NCI-H2029 (cell line): ENCODE results near the gene SUFU.

Experiments used
- DNase-seq: peaks from one replicate; lab custom pipeline; 2025; lab: John Stamatoyannopoulos, UW

The SUFU gene

DNA sequence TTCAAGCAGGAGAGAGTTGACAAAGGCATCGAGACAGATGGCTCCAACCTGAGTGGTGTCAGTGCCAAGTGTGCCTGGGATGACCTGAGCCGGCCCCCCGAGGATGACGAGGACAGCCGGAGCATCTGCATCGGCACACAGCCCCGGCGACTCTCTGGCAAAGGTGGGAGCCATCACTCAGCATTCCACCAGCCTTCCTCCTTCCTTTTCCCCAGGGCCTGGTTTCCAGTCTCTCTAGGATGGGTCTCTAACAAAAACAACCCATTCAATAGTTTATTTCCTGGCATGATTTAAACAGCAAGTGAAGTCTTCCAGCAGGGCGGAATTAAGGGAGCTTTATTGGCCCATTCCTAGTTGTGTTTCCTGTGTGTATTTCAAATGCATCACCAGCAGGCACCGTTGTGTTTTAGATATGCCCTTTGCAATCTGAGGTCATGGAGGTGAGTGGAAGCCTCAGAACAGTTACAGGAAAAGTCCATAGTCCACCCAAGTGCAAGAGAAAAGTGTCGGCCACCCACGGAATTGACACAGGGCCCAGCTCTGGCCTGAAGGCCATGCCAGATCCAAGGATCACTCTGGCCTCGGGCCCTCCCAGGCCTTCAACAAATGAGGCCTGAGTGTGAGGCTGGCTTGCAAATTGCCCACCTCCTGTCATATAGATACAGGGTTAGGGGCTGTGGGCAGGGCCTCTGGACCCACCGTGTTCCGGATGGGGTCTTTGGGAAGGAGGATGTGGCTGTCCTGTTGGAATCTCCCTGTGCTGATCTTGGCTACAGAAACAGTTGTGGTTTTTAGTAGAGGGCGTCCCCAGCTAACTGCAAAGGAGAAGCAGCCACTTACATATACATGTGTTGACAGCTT lies 93.6 kb downstream of the SUFU start:
- no peak for DNase-seq

DNA sequence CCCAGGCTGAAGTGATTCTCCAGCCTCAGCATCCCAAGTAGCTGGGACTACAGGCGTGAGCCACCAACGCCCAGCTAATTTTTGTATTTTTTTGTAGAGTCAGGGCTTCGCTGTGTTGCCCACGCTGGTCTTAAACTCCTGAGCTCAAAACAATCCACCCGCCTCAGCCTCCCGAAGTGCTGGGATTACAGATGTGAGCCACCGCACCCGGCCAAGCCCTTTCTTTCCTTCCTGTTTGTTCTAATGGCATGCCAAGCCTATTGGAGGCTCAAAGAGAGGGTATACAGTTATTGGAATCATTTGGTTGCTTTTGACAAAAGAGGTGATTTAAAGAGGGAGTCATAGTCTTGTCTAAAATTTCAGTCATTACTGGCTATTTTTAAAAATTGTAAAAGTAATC lies 94.5 kb downstream of the SUFU start:
- no peak for DNase-seq

DNA sequence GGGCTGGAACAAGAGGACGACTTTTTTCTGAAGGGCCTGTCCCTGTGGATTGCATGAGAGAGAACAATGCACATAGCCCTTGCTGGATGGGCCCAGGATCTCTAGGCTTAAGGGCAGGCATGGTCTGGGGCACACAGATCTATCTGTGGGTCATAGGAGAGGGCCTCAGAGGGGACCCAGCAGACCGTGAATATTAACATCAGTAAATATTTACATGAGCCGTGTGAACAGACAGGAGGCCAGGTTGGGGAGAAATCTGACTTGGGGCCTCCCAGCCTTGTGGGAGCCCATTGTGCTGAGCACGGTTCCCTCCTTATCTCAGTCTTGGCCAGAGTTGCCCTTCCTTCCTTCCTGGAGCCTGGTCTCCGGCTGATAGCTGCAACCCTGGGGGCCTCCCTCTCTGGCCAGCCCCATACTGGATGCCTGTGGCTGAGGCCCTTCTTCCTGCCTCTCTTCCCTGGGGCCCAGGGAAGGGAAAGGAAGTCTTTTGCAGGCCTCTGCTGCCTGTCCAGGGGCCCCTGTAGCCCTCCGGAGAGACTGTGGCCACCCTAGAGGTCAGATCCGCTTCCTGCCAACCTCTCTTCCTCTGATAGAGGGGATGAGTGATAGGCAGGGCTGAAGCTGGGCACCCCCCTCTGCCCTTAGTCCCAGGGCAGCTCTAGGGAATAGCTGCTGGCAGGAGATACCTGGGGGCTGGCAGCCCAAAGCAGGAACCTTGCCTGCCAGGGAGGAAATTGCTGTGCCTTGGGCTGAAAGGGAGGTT lies 96.0 kb downstream of the SUFU start:
- no peak for DNase-seq

DNA sequence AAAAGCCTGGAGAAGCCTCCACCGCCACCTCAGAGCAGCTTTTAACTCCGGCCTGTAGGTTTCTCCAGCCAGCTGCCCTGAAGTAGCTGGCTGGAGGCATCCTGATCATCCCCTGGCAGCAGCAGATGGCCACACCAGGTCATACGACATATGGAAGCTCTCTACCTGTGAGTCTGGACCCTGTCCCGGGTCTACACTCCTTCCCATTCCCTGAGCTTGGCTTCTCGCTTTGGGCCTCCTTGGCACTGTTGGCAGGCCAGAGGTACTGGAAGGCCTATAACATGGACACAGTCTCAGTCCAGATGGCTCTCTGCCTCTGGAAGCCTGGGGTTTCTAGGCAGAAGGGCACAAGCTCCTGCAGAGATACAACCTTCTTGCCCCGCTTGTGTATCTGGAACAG lies 97.0 kb downstream of the SUFU start:
- DNase-seq = no peak

DNA sequence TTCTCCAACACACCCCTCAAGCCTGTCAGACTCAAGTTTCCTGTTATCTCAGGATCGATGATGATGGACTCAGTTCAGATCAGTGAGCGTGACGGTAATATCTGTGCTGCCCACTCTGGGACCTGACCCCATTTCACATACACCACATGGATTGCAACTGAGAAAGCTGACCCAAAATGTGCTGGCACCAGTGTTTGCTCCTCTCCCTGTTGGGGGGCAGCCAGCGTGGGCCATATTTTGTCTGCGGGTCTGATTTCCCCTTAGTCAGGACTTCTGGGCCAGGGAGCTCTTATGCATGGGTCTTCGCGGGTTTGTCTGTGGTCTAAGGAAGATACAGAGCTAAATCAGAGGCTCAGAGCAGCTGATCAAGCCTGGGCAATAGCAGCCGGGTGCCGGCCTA lies 97.9 kb downstream of the SUFU start:
- no peak for DNase-seq

DNA sequence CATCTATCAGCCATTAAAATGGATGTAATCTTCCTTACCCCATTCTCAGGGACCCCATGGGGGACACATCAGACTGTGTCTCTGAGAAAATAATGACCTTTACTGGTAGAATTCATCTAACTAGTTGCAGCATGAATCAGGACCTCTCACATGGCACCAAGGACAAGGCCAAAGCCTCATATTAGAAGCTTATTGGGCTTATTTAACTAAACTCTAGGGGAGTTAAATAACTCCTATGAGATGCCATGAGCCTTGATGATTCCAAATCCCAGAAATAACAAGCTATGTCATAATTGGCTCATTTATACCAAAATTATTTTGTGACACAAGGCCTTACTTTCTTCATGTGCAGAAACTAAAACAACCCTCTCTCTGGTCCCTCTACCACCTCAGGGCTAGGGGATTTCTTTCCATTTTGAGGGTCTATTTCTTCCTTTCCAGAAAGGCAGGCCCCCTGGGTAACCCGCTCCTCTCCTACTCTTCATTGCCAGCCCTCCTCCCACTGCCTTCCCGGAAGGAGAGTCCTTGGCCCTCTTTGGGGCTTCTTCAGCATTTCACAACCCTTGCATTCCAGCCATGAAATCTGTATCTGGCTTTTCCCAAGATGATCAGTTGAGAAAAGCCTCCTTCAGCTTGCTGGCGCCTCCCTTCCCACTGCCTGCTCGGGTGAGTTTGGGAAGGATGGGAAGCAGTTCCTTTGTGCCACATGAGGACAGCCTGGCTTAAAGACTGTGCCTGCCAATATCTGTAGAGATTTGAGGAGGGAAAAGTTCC lies 98.7 kb downstream of the SUFU start:
- DNase-seq = no peak

DNA sequence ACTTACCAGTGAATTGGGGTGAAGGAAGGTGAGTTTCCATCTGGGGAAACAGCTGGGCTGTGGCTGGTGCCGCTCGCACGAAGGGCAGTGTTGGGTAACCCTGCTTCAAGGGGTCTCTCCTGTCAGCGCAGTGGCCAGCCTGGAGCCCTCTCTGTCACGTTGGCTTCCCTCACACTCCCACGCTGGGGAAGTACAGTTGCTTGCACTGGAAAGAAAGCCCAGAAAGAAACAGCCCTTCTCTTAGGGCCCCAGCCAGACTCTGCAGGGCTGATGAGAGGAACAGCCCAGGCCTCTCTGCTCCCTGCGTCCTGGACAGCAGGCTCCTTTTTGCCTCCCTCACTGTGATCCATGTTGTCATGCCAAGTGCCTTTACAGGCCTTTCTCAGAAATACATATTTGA lies 100.2 kb downstream of the SUFU start:
- DNase-seq = no peak

DNA sequence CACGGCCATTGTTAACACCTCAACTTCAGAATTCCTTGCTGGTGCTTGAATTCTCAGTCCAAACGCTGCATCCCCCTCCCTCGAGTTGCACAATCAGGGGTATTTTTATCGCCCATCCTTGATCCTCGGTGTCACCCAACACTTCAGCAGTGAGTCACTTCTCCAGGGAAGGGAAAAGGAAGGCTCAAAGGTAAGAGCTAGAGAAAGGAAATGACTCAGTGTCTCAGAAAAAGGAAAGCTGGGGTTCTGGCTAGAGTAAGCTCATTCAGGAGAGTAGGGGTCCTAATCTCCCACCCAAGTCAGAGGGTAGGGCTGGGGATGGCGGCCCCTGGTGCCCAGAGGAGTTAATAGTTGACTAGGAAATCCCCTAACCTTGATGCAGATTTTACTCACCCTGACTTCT lies 100.7 kb downstream of the SUFU start:
- DNase-seq = no peak

DNA sequence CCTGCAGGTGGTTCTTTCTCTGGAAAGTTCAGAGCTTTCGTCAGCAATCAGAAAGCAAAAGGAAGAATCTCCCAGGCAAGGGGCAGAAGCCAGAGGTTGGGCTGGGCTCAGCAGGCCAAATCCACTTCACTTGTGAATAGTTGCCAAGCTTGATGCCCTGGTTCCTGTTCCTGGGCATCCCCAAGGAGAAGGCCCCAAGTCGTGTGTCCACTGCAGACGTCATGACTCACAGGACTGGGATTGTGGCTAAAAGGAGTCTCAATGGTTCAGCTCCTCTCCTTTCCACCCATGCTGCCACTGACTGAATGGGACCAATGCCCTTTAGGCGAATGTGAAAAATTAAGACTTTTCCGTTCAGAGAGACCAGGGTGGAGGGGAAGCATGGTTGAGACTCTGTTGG lies 101.9 kb downstream of the SUFU start:
- DNase-seq = no peak

DNA sequence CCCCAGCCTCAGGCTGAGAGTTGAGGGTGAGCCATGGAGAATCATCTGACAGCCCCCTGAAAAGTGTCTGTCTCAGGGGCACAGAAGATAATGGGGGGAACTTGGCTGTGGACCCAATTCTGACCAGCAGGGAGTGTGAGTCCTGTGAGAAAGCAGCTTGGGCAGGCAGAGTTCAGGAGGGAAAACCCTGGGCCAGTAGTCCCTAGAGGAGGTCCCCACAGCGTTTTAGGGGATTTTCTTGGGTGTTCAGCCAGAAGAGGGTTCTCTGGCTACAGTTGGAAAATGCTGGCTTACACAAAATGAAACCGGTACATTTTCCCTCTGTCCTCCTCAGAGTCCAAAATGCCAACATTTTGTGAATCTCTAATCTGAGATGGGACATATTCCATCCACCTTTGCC lies 104.7 kb downstream of the SUFU start:
- no peak for DNase-seq

DNA sequence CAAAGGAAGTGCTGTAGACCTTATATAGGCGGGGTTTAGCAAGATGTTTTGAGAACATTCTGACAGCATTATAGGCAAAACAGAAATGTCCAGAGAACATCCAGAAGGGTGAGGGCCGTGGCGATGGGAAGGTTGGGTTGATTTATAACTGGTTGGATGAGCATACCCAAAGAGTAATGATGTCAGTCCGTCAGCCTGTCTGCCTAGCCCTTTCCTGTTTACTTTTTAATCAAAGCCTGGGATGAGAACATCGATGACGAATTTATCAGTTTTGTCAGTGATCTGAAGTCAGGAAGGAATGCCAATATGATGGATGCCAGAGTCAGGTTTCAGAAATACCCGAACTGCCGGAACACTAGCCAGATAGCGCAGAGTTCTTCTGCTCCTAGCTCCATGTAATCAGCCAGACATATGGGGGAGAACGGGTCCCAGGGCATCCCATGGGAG lies 106.7 kb downstream of the SUFU start:
- DNase-seq = no peak

DNA sequence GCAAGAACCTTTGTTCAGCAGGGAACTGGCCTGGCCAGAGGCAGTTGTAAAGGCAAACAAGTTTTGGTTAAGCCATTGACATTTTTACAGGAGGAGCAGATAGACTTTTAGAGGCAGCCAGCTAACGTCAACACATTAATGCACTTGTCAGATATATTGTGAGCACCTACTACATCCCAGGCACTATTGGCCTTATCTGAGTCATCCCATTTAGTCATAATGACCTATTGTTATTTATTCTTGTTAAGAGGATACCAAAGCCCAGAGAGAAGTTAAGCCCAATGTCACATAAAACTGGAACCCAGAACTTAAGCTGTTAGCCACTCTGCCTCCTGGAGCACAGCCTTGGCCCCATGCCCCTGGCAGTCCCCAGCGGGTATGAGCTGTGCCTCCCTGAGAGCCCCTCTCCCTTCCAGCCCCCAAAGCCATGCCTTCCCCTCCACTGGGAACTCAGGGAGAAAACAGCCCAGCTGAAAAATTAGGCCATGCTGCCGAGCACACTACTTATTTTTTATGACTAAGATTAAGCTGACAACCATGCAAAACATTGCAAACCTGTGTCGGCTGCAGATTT lies 107.8 kb downstream of the SUFU start:
- no peak for DNase-seq

DNA sequence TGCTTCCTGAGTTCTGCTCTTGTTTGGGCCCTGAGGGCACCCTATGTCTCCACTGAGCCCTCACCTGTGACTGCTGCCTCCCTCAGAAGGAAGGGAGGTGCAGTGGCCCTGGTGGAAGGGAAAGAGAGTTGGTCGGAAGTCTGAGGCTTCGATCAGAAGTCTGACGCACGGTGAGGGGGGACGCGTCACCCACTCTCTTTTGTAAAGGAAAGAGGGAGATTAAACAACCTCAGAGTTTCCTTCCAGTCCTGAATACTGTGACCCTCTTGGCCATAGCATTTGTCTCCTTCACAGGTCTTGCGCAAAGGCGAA lies 109.1 kb downstream of the SUFU start:
- no peak for DNase-seq

DNA sequence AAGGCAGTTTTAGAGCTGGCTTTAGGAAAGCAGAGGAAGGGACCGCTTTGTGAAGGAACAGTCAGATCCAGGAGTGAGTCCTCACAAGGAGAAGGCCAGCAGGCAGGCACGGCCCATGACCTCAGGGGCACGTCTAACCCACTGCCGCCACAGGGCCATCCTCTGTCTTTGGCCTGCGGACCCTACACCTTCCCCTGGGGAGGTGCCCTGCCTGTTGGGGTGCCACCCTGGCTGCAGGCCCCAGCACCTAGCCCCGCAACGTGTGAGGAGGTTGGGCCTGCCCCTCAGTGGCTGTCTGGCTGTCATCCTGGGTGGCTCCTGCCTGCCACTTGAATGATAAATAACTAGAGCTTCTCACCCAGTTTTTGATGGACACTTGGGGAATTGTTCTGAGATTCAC lies 109.5 kb downstream of the SUFU start:
- no peak for DNase-seq

DNA sequence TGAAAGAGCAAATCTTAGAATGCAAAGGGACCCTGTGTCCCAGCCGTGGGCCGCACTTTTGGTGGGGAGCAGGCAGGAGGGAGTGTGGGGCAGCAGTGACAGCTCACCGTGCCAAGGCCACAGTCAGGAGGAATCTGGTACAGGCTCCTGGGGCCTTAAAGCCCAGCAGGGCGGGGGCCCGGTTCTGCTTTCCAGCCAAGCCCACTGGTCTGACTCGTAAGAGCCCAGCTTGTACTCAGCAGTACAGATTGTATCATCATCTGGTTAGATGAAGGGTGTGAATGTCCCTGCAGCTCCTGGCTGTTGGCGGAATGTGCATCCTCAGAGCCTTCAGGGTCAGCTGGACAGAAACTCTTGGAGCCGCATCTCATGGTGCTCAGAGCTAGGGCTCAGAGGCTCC lies 110.0 kb downstream of the SUFU start:
- no peak for DNase-seq

DNA sequence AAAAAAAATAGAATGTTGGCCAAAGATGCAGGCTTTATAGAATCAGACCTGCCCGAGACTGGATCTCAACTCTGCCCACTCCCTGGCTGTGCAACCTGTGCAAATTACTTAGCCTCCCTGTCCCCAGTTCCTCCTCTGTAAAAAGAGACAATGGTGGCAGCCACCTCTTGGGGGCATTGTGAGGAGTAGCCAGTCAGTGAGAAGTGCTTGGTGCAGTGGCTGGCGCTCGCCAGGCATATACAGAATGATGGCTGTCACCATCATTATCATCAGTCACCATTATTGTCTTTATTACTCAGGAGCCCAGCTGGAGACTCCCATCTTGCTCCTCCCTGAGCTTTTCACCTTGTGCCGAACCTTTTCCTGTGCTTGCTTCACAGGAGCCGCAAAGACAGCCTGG lies 111.1 kb downstream of the SUFU start:
- DNase-seq = no peak

DNA sequence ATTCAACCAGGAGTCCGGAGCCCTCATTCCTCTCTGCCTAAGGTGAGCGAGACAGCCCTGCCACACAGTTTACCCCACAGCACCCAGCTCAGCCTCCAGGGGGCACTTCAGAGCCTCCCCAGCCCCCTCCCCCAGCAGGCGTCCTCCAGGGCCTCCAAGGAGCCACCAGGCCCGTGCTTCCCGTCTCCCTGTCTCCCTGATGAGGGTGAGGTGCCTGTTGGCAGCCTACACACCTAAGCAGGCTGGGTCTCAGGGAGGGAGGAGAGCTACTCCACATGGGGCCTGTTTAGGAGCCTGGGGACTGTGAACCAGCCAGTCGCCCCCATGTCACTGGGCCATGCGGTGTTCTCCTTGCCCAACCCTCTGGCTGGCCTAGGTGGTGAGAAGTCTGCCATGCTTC lies 111.6 kb downstream of the SUFU start:
- no peak for DNase-seq

DNA sequence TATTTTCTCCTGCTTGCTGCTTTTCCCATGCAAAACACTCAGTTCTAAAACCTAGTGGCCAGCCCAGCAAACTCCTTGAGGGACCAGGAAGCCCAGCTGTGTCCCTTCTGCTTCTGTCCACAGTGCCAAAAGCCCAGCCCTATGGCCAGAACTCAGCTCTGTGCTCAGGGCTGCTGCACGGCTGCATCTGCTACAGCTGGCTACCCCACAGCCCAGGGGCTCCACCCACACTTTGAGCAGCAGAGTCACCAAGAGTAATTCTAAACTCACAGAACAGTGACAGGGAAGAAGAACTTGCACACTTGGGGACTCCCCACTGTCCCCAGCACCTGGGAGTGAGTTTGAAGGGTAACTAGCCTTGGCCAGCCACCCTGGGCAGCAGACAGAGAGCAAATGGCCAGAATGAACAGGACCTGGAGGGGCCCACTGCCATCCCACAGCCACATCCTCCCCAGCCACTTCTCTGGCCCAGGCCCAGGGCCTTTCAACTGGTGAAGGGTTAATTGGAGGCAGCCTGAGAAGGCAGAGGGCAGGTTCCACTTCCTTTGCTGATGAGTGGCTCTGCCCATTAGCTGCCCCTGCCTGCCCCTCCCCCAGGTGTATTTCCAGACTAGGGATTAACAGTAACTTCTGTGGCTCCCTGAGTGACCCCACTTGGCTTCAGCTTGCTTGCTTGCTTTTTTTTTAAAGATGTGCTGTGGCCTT lies 112.4 kb downstream of the SUFU start:
- DNase-seq = no peak

DNA sequence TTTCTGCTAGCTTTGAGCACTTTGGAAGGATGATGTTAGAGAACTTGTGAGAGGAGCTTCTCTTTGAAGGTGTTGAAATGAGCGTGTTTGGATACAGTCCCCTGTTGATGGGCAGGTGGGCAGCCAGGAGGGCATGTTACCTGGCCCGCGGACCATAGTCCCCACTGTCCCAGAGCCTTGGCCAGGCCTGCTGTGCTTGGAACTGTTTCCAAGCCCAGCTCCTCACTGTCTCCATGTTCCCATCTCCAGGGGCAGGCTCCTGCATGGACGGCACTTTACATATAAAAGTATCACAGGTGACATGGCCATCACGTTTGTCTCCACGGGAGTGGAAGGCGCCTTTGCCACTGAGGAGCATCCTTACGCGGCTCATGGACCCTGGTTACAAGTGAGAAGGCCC lies 113.3 kb downstream of the SUFU start:
- DNase-seq = no peak

DNA sequence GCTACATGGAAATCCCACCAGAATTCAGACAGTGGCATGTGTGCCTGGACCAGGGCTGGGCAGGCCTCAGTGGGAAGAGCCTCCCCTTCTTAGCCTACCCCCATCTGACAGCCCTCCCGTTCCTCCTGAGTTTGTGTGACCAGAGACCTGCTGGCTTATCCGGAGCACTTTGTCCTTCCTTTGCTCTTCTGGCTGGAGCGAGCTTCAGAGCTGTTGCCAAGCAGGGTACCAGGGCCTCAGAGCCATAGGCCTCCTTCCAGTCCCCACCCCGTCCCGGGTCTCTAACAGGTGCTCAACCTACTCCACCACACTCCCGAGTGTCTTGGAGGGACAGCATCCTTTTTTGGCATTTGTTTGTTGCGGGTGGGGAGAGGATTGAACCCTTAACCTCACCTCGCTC lies 114.0 kb downstream of the SUFU start:
- no peak for DNase-seq

DNA sequence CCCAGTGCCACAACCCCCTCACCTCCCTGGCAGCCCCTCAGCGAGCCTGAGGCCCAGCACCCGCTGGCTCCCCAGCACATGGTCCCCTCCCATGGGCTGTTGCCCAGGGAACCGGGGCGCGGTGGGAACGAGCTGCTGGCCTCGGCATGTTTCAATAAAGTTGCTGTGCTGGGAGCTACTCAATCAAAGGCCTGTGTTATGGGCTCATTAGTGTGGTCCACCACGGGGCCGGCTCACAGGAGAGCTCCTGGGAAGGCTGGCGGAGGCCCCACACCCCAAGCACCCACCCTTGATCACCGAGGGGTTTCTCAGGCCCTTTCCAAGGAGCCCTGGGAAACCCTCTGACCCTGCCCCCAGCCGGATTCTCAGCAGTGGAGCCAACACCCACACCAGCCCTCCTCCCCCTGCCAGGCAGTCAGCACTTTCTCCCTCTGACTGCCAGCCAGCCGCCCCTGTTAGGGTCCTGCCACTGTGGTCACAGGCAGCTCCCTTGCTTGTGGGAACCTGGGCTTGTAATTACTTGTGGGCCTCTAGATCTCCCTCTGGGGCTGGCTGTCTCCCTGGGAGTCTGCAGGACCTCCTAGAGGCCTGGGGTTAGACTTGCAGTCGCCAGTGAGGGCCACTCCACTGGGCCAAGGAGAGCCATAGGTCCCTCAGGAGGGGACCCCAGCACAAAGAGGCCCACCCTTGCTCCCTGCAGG lies 115.7 kb downstream of the SUFU start:
- no peak for DNase-seq
